GM12873 (cell line): Measurements from ENCODE around the gene RDM1.

Experiments
- CTCF ChIP-seq: IDR thresholded peaks from 2 replicates; pipeline ENCODE4 v1.5.1; 2012; ENCODE audit warnings: low read depth, mild to moderate bottlenecking, moderate library complexity, low read length, control low read depth; ENCODE audit not compliant: insufficient read depth; ENCODE audit errors: missing control alignments

RDM1 gene

GRCh38 chr17:35914354-35914753 lies 16.2 kb downstream of the RDM1 start:
- TF ChIP-seq CTCF, result no peak

DNA sequence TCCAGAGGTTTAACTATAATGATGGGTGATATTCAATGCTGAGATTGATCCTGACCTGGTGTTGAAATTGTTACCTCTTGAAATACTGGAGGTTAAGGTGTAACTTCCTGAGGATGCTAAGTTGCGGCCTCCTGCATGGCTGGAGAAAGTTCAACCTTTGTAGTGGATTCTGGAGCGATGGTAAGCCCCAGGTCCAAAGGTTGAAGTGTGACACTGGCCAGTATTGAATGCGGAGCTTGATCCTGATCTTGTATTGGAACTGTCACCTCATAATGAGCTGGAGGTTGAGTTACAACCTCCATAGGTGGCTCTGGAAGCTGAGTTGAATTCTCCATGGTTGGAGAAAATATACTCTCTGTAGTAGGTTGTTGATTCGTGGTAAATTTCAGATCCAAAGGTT lies 17.0 kb downstream of the RDM1 start:
- TF ChIP-seq CTCF, result no peak

- TF ChIP-seq CTCF, result no peak
These were observed 17.6 kb downstream of the RDM1 start for GRCh38 chr17:35912942-35913341.

DNA sequence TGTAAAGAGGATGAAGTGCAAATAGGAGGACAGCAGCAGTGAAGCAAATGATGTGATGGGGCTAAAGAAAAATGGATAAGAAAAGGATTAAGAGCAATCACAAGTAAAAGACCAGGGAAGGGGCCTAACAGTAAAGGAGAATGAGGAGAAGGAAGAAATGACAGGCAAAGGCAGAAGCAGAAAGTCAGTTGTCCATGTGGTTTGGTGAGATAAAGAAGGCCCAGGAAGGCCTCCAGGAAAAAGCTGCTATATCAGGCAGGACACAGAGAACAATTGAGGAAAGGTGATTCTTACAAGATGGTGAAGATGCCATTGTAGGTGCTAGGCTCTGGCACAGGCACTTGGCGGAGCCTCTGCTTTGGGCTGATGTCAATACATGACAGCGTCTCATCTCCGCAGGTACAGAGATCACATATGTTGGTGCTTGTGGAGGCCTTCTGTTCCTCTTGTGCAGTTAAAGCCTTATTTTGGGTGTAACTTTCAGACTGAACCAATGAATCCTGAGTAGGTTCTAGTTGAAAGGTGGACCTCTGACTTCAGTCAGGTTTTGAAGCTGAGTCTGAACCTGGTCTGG lies 18.1 kb downstream of the RDM1 start:
- no peak for TF ChIP-seq CTCF

DNA sequence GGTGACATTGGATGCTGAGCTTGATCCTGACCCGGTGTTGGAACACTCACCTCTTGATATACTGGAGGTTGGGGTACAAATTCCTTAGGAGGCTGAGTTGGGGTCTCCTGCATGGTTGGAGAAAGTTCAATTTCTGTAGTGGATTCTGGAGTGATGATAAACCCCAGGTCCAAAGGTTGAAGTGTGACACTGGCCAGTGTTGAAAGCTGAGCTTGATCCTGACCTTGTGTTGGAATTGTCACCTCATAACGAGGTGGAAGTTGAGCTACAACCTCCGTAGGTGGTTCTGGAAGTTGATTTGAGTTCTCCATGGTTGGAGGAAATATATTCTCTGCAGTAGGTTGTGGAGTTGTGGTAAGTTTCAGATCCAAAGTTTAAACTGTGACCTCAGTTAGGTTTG lies 21.2 kb downstream of the RDM1 start:
- TF ChIP-seq CTCF, result no peak

DNA sequence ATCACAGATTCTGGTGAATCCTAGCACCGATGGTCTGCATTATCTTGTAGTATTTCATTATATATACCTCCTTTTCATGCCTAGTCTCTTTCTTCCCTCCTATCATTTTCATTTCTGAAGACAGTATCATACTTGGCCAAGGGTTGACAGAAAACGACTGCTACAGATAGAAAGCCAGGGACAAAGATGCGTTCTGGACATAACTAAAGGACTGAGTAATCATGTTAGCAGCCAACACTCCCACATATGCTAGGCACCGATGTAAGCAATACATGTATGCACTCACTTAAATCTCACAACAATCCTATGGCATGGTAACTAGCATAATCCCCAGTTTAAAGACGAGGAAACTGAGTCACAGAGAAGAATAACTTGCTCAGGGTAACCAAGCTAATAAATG lies 22.9 kb downstream of the RDM1 start:
- TF ChIP-seq CTCF, result no peak

GRCh38 chr17:35906926-35907637 lies 23.5 kb downstream of the RDM1 start:
- TF ChIP-seq CTCF, result no peak
